GM12878 (cell line): ENCODE measurements around the gene FGF11. TPM values are rescaled to one million over a fixed set of nuclear protein-coding genes. Genes with fewer than 3 reads are reported as not detected.

Experiments
- ATAC-seq: fragments of 200-7000 bp; cut with Tn5 transposase; 3 replicates; pipeline ENCODE4 v1.9.1; 2020; ENCODE audit warnings: mild to moderate bottlenecking, moderate library complexity
- BruUV-seq: library from RNA; stranded (reverse); fragments of 400-500 nt; replicated peaks from 2 replicates; lab custom pipeline; 2021; lab: Mats Ljungman, UMichigan
- CTCF ChIA-PET: fragments of 300-600 bp; sonication (Branson Sonifier 250); formaldehyde crosslinking; extraction: SDS; loops from one replicate; lab custom pipeline; 2021; ENCODE audit warnings: inconsistent platforms; lab: Yijun Ruan, JAX
- POLR2A ChIA-PET: fragments of 350-600 bp; formaldehyde crosslinking; extraction: SDS; loops from one replicate; lab custom pipeline; 2021; ENCODE audit warnings: inconsistent platforms; lab: Charles Lee
- RAD21 ChIA-PET: fragments of 300-600 bp; sonication (Branson Sonifier 250); formaldehyde crosslinking; loops from one replicate; lab custom pipeline; 2023; ENCODE audit warnings: antibody characterized with exemption; ENCODE audit not compliant: unreplicated experiment; lab: Charles Lee
- SMC1A ChIA-PET: fragments of 300-600 bp; sonication (Branson Sonifier 250); formaldehyde crosslinking; loops from one replicate; lab custom pipeline; 2023; ENCODE audit not compliant: unreplicated experiment, uncharacterized antibody; lab: Charles Lee
- DNase-seq: peaks from one replicate; pipeline ENCODE4 v3.0.0-alpha.2; 2011; ENCODE audit warnings: low read depth, low spot score
- FAIRE-seq: peaks from 3 replicates; lab custom pipeline; 2011; peaks lifted over from hg19 to GRCh38; lab: Jason Lieb, UNC
- H2AFZ ChIP-seq: 2 replicates; pipeline ENCODE4 v1.6.0; 2011; ENCODE audit warnings: low read depth, low read length, control low read depth; ENCODE audit not compliant: control insufficient read depth
- H3K27ac ChIP-seq: 2 replicates; pipeline ENCODE4 v1.5.1; 2011; ENCODE audit warnings: control low read depth; ENCODE audit not compliant: control insufficient read depth, insufficient read depth
- H3K27me3 ChIP-seq, 2 experiments: replicated peaks in 1 of 2; 2 replicates each; pipeline versions ENCODE4 v1.6.0 to v1.6.1; 2011; ENCODE audit warnings: low read length in 1 of 2; ENCODE audit not compliant: control insufficient read depth in 2 of 2, insufficient read depth in 2 of 2
- H3K36me3 ChIP-seq, 2 experiments: 2 replicates each; pipeline ENCODE4 v1.5.1; 2011; ENCODE audit warnings: low read length in 1 of 2; ENCODE audit not compliant: control insufficient read depth in 2 of 2, insufficient read depth in 2 of 2
- H3K4me1 ChIP-seq: 2 replicates; pipeline ENCODE4 v1.6.1; 2011; ENCODE audit warnings: mild to moderate bottlenecking, low read length, moderate library complexity, mixed read lengths; ENCODE audit not compliant: control insufficient read depth, insufficient read depth
- H3K4me2 ChIP-seq: 2 replicates; pipeline ENCODE4 v1.6.0; 2011; ENCODE audit warnings: control low read depth; ENCODE audit not compliant: control insufficient read depth, insufficient read depth
- H3K4me3 ChIP-seq: fragments of 200-600 bp; sonication (generic); 2 replicates; pipeline ENCODE4 v1.5.1; 2016
- H3K79me2 ChIP-seq: 2 replicates; pipeline ENCODE4 v1.6.0; 2011; ENCODE audit warnings: low read length; ENCODE audit not compliant: control insufficient read depth, insufficient read depth
- H3K9ac ChIP-seq: 2 replicates; pipeline ENCODE4 v1.8.0; 2011; ENCODE audit warnings: low read length, control low read depth, mixed read lengths; ENCODE audit not compliant: control insufficient read depth, insufficient read depth
- H3K9me3 ChIP-seq: replicated peaks from 3 replicates; pipeline ENCODE4 v1.5.1; 2011; ENCODE audit warnings: mild to moderate bottlenecking, low read length; ENCODE audit not compliant: control insufficient read depth, insufficient read depth
- H4K20me1 ChIP-seq: 2 replicates; pipeline ENCODE4 v1.6.0; 2011; ENCODE audit not compliant: control insufficient read depth, insufficient read depth
- EED ChIP-seq: sonication (generic); IDR thresholded peaks from 2 replicates; pipeline ENCODE4 v1.6.1; 2016; ENCODE audit warnings: antibody characterized with exemption, low read depth
- EGR1 ChIP-seq, 2 experiments: IDR thresholded peaks; 1 replicate in 1 of 2; 2 replicates in 1 of 2; pipeline ENCODE4 v1.6.1; 2011 to 2012; ENCODE audit warnings: low read depth in 2 of 2, low read length in 2 of 2, borderline replicate concordance in 1 of 2, mild to moderate bottlenecking in 1 of 2, moderate library complexity in 1 of 2
- MXI1 ChIP-seq: fragments of 150-350 bp; IDR thresholded peaks from 2 replicates; pipeline ENCODE4 v1.6.1; 2011; ENCODE audit warnings: low read depth, mild to moderate bottlenecking, inconsistent platforms, low read length, improper control_type of control experiment
- MYC ChIP-seq: IDR thresholded peaks from 2 replicates; pipeline ENCODE4 v1.6.1; 2011; ENCODE audit warnings: mild to moderate bottlenecking, low read length, moderate library complexity, inconsistent platforms; ENCODE audit not compliant: insufficient read depth, insufficient replicate concordance, insufficient read length, severe bottlenecking
- RB1 ChIP-seq: fragments of 450-650 bp; formaldehyde crosslinking; IDR thresholded peaks from 2 replicates; pipeline ENCODE4 v1.6.1; 2017; ENCODE audit warnings: mild to moderate bottlenecking, borderline replicate concordance
- RUNX3 ChIP-seq: IDR thresholded peaks from 2 replicates; pipeline ENCODE4 v1.6.1; 2012; ENCODE audit warnings: low read length, inconsistent platforms
- SRF ChIP-seq, 2 experiments: IDR thresholded peaks; 2 replicates each; pipeline ENCODE4 v1.6.1; 2011; ENCODE audit warnings: low read depth in 2 of 2, low read length in 2 of 2, mild to moderate bottlenecking in 1 of 2, moderate library complexity in 1 of 2
- WGBS: methylation state at CpG from one replicate; pipeline ENCODE4 v1.1.6; 2016; ENCODE audit warnings: low lambda C conversion rate; ENCODE audit not compliant: insufficient replicate concordance, insufficient coverage; ENCODE audit errors: missing lambda C conversion rate; 5-methylcytosine and 5-hydroxymethylcytosine counted together
- in situ Hi-C: fragments of 300-500 bp; cut with MboI; formaldehyde crosslinking; loops from 9 replicates; pipeline ENCODE4 v1.14.3; 2018; ENCODE audit warnings: mixed read lengths
- intact Hi-C: fragments of 100-400 bp; cut with micrococcal nuclease; formaldehyde crosslinking; loops from one replicate; pipeline ENCODE4 v1.14.2; 2022; ENCODE audit not compliant: unreplicated experiment
- polyA plus RNA-seq, 11 experiments: library from polyadenylated mRNA; depleted of rRNA in 4 of 11; unstranded in 6 of 11; stranded (reverse) in 5 of 11; fragments of >200 nt; fragmentation: Nextera tagmentation in 4 of 11; fragmentation: Illumina TruSeq in 1 of 11; extraction: Ambion mirVana in 4 of 11; extraction: Trizol in 1 of 11; gene quantifications; 1 replicate in 1 of 11; 2 replicates in 10 of 11; pipeline versions ENCODE4 v1.2.1 to v1.2.3, GENCODE V29; 2011 to 2016; ENCODE audit warnings: inconsistent platforms in 2 of 11, missing spikeins in 2 of 11, low read depth in 1 of 11
- total RNA-seq, 4 experiments: library from RNA; depleted of rRNA in 3 of 4; stranded (reverse); fragments of >200 nt in 3 of 4; fragmentation: Illumina TruSeq in 1 of 4; extraction: Trizol in 1 of 4; gene quantifications; 2 replicates each; pipeline versions ENCODE4 v1.2.1 to v1.2.3, GENCODE V29; 2013 to 2021
- TF ChIP-seq, protein P1 (sequence below): fragments of 450-650 bp; formaldehyde crosslinking; IDR thresholded peaks from 2 replicates; pipeline ENCODE4 v1.4.0; 2020; ENCODE audit warnings: mild to moderate bottlenecking, moderate library complexity
- TF ChIP-seq, protein P2 (sequence below): IDR thresholded peaks from 2 replicates; pipeline ENCODE4 v1.6.1; 2012; ENCODE audit warnings: improper control_type of control experiment, low read depth, low read length; ENCODE audit not compliant: insufficient replicate concordance
- TF ChIP-seq, protein P3 (sequence below): IDR thresholded peaks from 2 replicates; pipeline ENCODE4 v1.6.1; 2012; ENCODE audit warnings: low read depth, low read length, improper control_type of control experiment

The FGF11 gene
- total and polyA plus RNA-seq, 10 of the 15 experiments (the other 5 are each of a cell fraction or from before 2014, with no cell fraction given) = 0.69 to 21.1 (median 2.6) TPM

GRCh38 chr17:7436556-7437368 lies 2.5 kb upstream of the FGF11 start:
- peaks cover 29% of the 10 kb centered on the region for H3K4me1 ChIP-seq
- SMC1A ChIA-PET = interaction anchor here (0.6 to 3.4 kb wide), 10 partner anchors 39 to 298 kb away, joined by 3 to 35 read pairs (median 5); partner anchors contain the start of genes NEURL4, TNFSF13, TP53 and WRAP53
- H3K4me2 ChIP-seq = peak overlapping the region; percentile 85
- BruUV-seq = no TSS peak
- CTCF ChIA-PET = interaction anchor here (0.6 to 3.4 kb wide), 26 partner anchors 9 to 973 kb away, joined by 3 to 58 read pairs (median 4); partner anchors contain the start of genes ACAP1, CD68, CHRNB1 and FXR2
- WGBS = 29% methylated on average over 86 of the region's 92 CpGs
- POLR2A ChIA-PET = interaction anchor here (0.6 to 8.2 kb wide), 13 partner anchors 9 to 250 kb away, joined by 3 to 63 read pairs (median 8); partner anchors contain the start of genes CHRNB1, POLR2A, TMEM256 and TP53
- peaks cover 0 to 4% of the 10 kb centered on the region in 2 experiments; a peak in 2 of 4 replicates for H3K27me3 ChIP-seq
- no peaks in the 10 kb centered on the region for H3K9me3 ChIP-seq
- ATAC-seq = peak; percentile 79
- H4K20me1 ChIP-seq = no peaks in the 10 kb centered on the region
- peak overlapping the region; percentile 64 for H3K9ac ChIP-seq
- peaks cover 6% of the 10 kb centered on the region for H3K79me2 ChIP-seq
- no peak for DNase-seq
- RAD21 ChIA-PET = interaction anchor here (0.6 to 3.0 kb wide), 16 partner anchors 33 to 251 kb away, joined by 3 to 21 read pairs (median 5); partner anchors contain the start of genes CD68, FXR2, MPDU1 and POLR2A
- no peaks in the 10 kb centered on the region for H3K36me3 ChIP-seq
- H2AFZ ChIP-seq = peak overlapping the region; percentile 10
- in situ Hi-C loops (no loop called here), intact Hi-C loops (loop anchor here (5.0 to 10.0 kb wide), 4 partner anchors 34 to 392 kb away; partner anchors contain the start of genes KCTD11, SENP3, SLC16A11 and TMEM256)
- peak overlapping the region; percentile 78 for H3K4me3 ChIP-seq
- H3K27ac ChIP-seq = no peak overlapping the region
- no peak for FAIRE-seq
- TF ChIP-seq EGR1 (IDR thresholded peaks at IDR 0.05; ENCODE audit: borderline replicate concordance in 1 of 2, low read depth in 2 of 2, low read length in 2 of 2) (peak in 1 of 2 experiments; percentile 27; a peak in 1 of 3 replicates), MXI1 (peak; percentile 70), SRF (IDR thresholded peaks at IDR 0.05; ENCODE audit: low read depth in 2 of 2, low read length in 2 of 2) (no peak), MYC (peak; percentile 85), EED (no peak), RB1 (peak; percentile 36; the same call in 1 of the 2 replicates), RUNX3 (no peak)
- TF ChIP-seq, protein P1, sequence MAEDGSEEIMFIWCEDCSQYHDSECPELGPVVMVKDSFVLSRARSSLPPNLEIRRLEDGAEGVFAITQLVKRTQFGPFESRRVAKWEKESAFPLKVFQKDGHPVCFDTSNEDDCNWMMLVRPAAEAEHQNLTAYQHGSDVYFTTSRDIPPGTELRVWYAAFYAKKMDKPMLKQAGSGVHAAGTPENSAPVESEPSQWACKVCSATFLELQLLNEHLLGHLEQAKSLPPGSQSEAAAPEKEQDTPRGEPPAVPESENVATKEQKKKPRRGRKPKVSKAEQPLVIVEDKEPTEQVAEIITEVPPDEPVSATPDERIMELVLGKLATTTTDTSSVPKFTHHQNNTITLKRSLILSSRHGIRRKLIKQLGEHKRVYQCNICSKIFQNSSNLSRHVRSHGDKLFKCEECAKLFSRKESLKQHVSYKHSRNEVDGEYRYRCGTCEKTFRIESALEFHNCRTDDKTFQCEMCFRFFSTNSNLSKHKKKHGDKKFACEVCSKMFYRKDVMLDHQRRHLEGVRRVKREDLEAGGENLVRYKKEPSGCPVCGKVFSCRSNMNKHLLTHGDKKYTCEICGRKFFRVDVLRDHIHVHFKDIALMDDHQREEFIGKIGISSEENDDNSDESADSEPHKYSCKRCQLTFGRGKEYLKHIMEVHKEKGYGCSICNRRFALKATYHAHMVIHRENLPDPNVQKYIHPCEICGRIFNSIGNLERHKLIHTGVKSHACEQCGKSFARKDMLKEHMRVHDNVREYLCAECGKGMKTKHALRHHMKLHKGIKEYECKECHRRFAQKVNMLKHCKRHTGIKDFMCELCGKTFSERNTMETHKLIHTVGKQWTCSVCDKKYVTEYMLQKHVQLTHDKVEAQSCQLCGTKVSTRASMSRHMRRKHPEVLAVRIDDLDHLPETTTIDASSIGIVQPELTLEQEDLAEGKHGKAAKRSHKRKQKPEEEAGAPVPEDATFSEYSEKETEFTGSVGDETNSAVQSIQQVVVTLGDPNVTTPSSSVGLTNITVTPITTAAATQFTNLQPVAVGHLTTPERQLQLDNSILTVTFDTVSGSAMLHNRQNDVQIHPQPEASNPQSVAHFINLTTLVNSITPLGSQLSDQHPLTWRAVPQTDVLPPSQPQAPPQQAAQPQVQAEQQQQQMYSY = no peak
- TF ChIP-seq, protein P2, sequence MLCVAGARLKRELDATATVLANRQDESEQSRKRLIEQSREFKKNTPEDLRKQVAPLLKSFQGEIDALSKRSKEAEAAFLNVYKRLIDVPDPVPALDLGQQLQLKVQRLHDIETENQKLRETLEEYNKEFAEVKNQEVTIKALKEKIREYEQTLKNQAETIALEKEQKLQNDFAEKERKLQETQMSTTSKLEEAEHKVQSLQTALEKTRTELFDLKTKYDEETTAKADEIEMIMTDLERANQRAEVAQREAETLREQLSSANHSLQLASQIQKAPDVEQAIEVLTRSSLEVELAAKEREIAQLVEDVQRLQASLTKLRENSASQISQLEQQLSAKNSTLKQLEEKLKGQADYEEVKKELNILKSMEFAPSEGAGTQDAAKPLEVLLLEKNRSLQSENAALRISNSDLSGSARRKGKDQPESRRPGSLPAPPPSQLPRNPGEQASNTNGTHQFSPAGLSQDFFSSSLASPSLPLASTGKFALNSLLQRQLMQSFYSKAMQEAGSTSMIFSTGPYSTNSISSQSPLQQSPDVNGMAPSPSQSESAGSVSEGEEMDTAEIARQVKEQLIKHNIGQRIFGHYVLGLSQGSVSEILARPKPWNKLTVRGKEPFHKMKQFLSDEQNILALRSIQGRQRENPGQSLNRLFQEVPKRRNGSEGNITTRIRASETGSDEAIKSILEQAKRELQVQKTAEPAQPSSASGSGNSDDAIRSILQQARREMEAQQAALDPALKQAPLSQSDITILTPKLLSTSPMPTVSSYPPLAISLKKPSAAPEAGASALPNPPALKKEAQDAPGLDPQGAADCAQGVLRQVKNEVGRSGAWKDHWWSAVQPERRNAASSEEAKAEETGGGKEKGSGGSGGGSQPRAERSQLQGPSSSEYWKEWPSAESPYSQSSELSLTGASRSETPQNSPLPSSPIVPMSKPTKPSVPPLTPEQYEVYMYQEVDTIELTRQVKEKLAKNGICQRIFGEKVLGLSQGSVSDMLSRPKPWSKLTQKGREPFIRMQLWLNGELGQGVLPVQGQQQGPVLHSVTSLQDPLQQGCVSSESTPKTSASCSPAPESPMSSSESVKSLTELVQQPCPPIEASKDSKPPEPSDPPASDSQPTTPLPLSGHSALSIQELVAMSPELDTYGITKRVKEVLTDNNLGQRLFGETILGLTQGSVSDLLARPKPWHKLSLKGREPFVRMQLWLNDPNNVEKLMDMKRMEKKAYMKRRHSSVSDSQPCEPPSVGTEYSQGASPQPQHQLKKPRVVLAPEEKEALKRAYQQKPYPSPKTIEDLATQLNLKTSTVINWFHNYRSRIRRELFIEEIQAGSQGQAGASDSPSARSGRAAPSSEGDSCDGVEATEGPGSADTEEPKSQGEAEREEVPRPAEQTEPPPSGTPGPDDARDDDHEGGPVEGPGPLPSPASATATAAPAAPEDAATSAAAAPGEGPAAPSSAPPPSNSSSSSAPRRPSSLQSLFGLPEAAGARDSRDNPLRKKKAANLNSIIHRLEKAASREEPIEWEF = no peak
- TF ChIP-seq, protein P3, sequence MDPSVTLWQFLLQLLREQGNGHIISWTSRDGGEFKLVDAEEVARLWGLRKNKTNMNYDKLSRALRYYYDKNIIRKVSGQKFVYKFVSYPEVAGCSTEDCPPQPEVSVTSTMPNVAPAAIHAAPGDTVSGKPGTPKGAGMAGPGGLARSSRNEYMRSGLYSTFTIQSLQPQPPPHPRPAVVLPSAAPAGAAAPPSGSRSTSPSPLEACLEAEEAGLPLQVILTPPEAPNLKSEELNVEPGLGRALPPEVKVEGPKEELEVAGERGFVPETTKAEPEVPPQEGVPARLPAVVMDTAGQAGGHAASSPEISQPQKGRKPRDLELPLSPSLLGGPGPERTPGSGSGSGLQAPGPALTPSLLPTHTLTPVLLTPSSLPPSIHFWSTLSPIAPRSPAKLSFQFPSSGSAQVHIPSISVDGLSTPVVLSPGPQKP = no peak
